AG20443 (cell line): ENCODE data around the gene DGCR6.
"Not testable (repeated sequence)": the region's sequence is repeated elsewhere in the genome, so short reads cannot be mapped to it uniquely, and the experiment has no call there.

ENCODE experiments used
- DNase-seq: peaks from one replicate; pipeline ENCODE4 v3.0.0; 2012; ENCODE audit warnings: low spot score, mixed read lengths

DGCR6 gene

DNA sequence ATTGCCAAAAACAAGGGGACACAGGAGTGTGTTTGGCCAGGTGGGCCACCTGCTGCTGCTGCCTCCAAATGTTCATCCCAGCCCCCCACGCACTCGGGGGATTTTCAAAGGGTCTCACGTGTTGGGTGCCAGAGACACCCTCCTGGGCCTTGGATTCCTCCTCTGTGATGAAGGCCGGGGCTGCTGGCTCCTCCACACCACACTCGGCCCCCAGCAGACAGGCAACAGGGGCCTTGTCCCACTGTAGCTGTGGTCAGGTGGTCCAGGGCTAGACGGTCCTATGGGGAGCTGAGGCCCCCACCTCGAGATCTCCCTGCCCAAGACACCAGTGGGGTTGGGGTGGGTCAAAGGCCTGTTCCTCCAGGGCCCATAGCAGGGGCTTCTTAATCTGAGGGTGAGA is 55.1 kb downstream of the DGCR6 start:
- not testable (repeated sequence) for DNase-seq
